Neural progenitor cell (in vitro differentiated cells): Measurements from ENCODE around the gene ZNF548. TPM values are rescaled to one million over a fixed set of nuclear protein-coding genes. Genes with fewer than 3 reads are reported as not detected.
A peak's percentile ranks its signal among the peaks of the same experiment; 100 is the strongest.

Experiments
- DNase-seq: peaks from one replicate; pipeline ENCODE4 v3.0.0-alpha.2; 2016; ENCODE audit warnings: low spot score
- H2AFZ ChIP-seq: fragments of 200-600 bp; sonication (generic); replicated peaks from 2 replicates; pipeline ENCODE4 v1.6.1; 2016; ENCODE audit warnings: antibody characterized with exemption
- H3F3A ChIP-seq: fragments of 200-600 bp; sonication (generic); 2 replicates; pipeline ENCODE4 v1.6.1; 2016; ENCODE audit warnings: antibody characterized with exemption, low read depth
- H3K27ac ChIP-seq: fragments of 200-600 bp; sonication (generic); 2 replicates; pipeline ENCODE4 v1.5.1; 2016; ENCODE audit warnings: mild to moderate bottlenecking
- H3K27me3 ChIP-seq: fragments of 200-600 bp; sonication (generic); 2 replicates; pipeline ENCODE4 v1.6.1; 2016; ENCODE audit warnings: mild to moderate bottlenecking, moderate library complexity
- H3K36me3 ChIP-seq: fragments of 200-600 bp; sonication (generic); 2 replicates; pipeline ENCODE4 v1.5.1; 2016
- H3K4me1 ChIP-seq: fragments of 200-600 bp; sonication (generic); 2 replicates; pipeline ENCODE4 v1.6.1; 2016; ENCODE audit warnings: mixed run types
- H3K4me2 ChIP-seq: fragments of 200-600 bp; sonication (generic); 2 replicates; pipeline ENCODE4 v1.6.1; 2016
- H3K4me3 ChIP-seq: fragments of 200-600 bp; sonication (generic); 2 replicates; pipeline ENCODE4 v1.5.1; 2016
- H3K79me2 ChIP-seq: fragments of 200-600 bp; sonication (generic); 2 replicates; pipeline ENCODE4 v1.6.1; 2016; ENCODE audit warnings: low read depth
- H3K9ac ChIP-seq: fragments of 200-600 bp; sonication (generic); 2 replicates; pipeline ENCODE4 v1.6.1; 2016
- H3K9me3 ChIP-seq: fragments of 200-600 bp; sonication (generic); 2 replicates; pipeline ENCODE4 v1.5.1; 2016; ENCODE audit warnings: low read depth
- H4K20me1 ChIP-seq: fragments of 200-600 bp; sonication (generic); 2 replicates; pipeline ENCODE4 v1.6.1; 2016; ENCODE audit warnings: low read depth
- H3K27ac Mint-ChIP-seq: 3 replicates; pipeline ENCODE4 v1.8.0; 2021; ENCODE audit warnings: mixed read lengths
- H3K27me3 Mint-ChIP-seq: 2 replicates; pipeline ENCODE4 v1.8.0; 2022; ENCODE audit warnings: low read depth, mild to moderate bottlenecking, inconsistent platforms, moderate library complexity, mixed read lengths; ENCODE audit not compliant: insufficient read depth
- H3K36me3 Mint-ChIP-seq: 3 replicates; pipeline ENCODE4 v1.8.0; 2021; ENCODE audit warnings: mixed read lengths
- H3K4me1 Mint-ChIP-seq: 3 replicates; pipeline ENCODE4 v1.8.0; 2021; ENCODE audit warnings: mixed read lengths
- H3K4me3 Mint-ChIP-seq: 3 replicates; pipeline ENCODE4 v1.8.0; 2021; ENCODE audit warnings: mild to moderate bottlenecking, moderate library complexity, mixed read lengths
- H3K9me3 Mint-ChIP-seq: 3 replicates; pipeline ENCODE4 v1.8.0; 2020; ENCODE audit warnings: mixed read lengths
- CTCF ChIP-seq: fragments of 200-600 bp; sonication (generic); IDR thresholded peaks from 2 replicates; pipeline ENCODE4 v1.5.1; 2017; ENCODE audit warnings: antibody characterized with exemption, mild to moderate bottlenecking
- EZH2 ChIP-seq: fragments of 200-600 bp; sonication (generic); IDR thresholded peaks from 2 replicates; pipeline ENCODE4 v1.6.1; 2017; ENCODE audit warnings: antibody characterized with exemption, mild to moderate bottlenecking, moderate library complexity
- EZH2phosphoT487 ChIP-seq: fragments of 200-600 bp; sonication (generic); IDR thresholded peaks from 2 replicates; pipeline ENCODE4 v1.6.1; 2017; ENCODE audit warnings: antibody characterized with exemption
- total RNA-seq: library from RNA; depleted of rRNA; stranded (reverse); fragments of >200 nt; gene quantifications from 2 replicates; pipeline ENCODE4 v1.2.3, GENCODE V29; 2015; ENCODE audit warnings: low replicate concordance

The ZNF548 gene
- total RNA-seq, 1 donor from 2014 or later = 18.7 TPM

GRCh38 chr19:57434386-57435061 is 44.9 kb downstream of the ZNF548 start:
- peak; percentile 13 for DNase-seq
- no peak for TF ChIP-seq EZH2
- no peak for TF ChIP-seq EZH2phosphoT487
- TF ChIP-seq CTCF = no peak
- peak overlapping the region; percentile 100 for H3K4me3 Mint-ChIP-seq

GRCh38 chr19:57435062-57435978 is 45.7 kb downstream of the ZNF548 start, which contains the start of gene ZNF749:
ZNF749 (plus strand) TSS chr19:57435325; CDS start chr19:57435579, 254 bp downstream.
- peak within 1 kb of the TSS; percentile 82 for H3K27ac Mint-ChIP-seq
- Histone ChIP-seq H3K36me3 (no peaks in the 10 kb centered on the region), H2AFZ (peak within 1 kb of the TSS; percentile 86), H3K4me2 (peak within 1 kb of the TSS; percentile 91), H3K9ac (peak within 1 kb of the TSS; percentile 68), H3F3A (peaks cover 6% of the 10 kb centered on the region), H3K27ac (no peak within 1 kb of the TSS), H3K4me3 (peak within 1 kb of the TSS; percentile 94), H4K20me1 (peaks cover 4% of the 10 kb centered on the region), H3K9me3 (no peaks in the 10 kb centered on the region), H3K4me1 (peaks cover 6% of the 10 kb centered on the region), H3K27me3 (no peaks in the 10 kb centered on the region), H3K79me2 (peaks cover 55% of the 10 kb centered on the region)
- no peak for TF ChIP-seq EZH2
- TF ChIP-seq CTCF = no peak
- TF ChIP-seq EZH2phosphoT487 = no peak
- peaks cover 60% of the 10 kb centered on the region for H3K9me3 Mint-ChIP-seq
- peaks cover 19% of the 10 kb centered on the region for H3K4me1 Mint-ChIP-seq
- peaks cover 59% of the 10 kb centered on the region for H3K36me3 Mint-ChIP-seq
- DNase-seq = peak; percentile 99
- peaks cover 9% of the 10 kb centered on the region for H3K27me3 Mint-ChIP-seq
- peak within 1 kb of the TSS; percentile 100 for H3K4me3 Mint-ChIP-seq

More at GRCh38 chr19:57434386-57435061, 44.9 kb downstream of the ZNF548 start:
- Histone ChIP-seq H3K4me2 (peak overlapping the region; percentile 91), H3K9me3 (no peaks in the 10 kb centered on the region), H3K27me3 (no peaks in the 10 kb centered on the region), H4K20me1 (peaks cover 4% of the 10 kb centered on the region), H3K36me3 (no peaks in the 10 kb centered on the region), H3K9ac (no peak overlapping the region), H2AFZ (peak overlapping the region; percentile 86), H3K4me3 (peak overlapping the region; percentile 94), H3F3A (peaks cover 6% of the 10 kb centered on the region), H3K4me1 (peaks cover 6% of the 10 kb centered on the region), H3K79me2 (peaks cover 47% of the 10 kb centered on the region), H3K27ac (no peak overlapping the region)
- H3K4me1 Mint-ChIP-seq = peaks cover 19% of the 10 kb centered on the region
- peaks cover 52% of the 10 kb centered on the region for H3K9me3 Mint-ChIP-seq
- peaks cover 9% of the 10 kb centered on the region for H3K27me3 Mint-ChIP-seq
- peaks cover 51% of the 10 kb centered on the region for H3K36me3 Mint-ChIP-seq
- H3K27ac Mint-ChIP-seq = peak overlapping the region; percentile 82

- Histone ChIP-seq H3K4me3 (peak overlapping the region; percentile 94), H3K9me3 (no peaks in the 10 kb centered on the region), H3K79me2 (peaks cover 59% of the 10 kb centered on the region), H3K4me2 (peak overlapping the region; percentile 91), H3K36me3 (no peaks in the 10 kb centered on the region), H3K4me1 (peaks cover 6% of the 10 kb centered on the region), H3K9ac (no peak overlapping the region), H4K20me1 (peaks cover 4% of the 10 kb centered on the region), H3K27me3 (no peaks in the 10 kb centered on the region), H3K27ac (no peak overlapping the region), H2AFZ (no peak overlapping the region), H3F3A (peaks cover 6% of the 10 kb centered on the region)
- TF ChIP-seq CTCF = no peak
- TF ChIP-seq EZH2phosphoT487 = no peak
- TF ChIP-seq EZH2 = no peak
- Mint-ChIP-seq H3K27ac (no peak overlapping the region), H3K4me1 (peaks cover 19% of the 10 kb centered on the region), H3K27me3 (peaks cover 11% of the 10 kb centered on the region), H3K4me3 (peak overlapping the region; percentile 100), H3K36me3 (peaks cover 67% of the 10 kb centered on the region), H3K9me3 (peaks cover 69% of the 10 kb centered on the region)
- no peak for DNase-seq
Observed at GRCh38 chr19:57436417-57436816, 46.8 kb downstream of the ZNF548 start.
